H1 (cell line): ENCODE measurements around the gene CCDC136. TPM values are rescaled to one million over a fixed set of nuclear protein-coding genes. Genes with fewer than 3 reads are reported as not detected.

Source experiments
- CTCF ChIA-PET: fragments of 300-600 bp; sonication (Branson Sonifier 250); formaldehyde crosslinking; loops from one replicate; lab custom pipeline; 2021; ENCODE audit not compliant: partially characterized antibody; lab: Charles Lee
- POLR2A ChIA-PET: fragments of 300-600 bp; sonication (Branson Sonifier 250); formaldehyde crosslinking; loops from one replicate; lab custom pipeline; 2021; ENCODE audit warnings: inconsistent platforms; ENCODE audit not compliant: partially characterized antibody; lab: Charles Lee
- DNase-seq, 2 experiments: peaks; one replicate each; pipeline versions ENCODE4 v3.0.0 to v3.0.0-alpha.2; 2010 to 2022; ENCODE audit warnings: low spot score in 2 of 2, low read depth in 1 of 2, mixed read lengths in 1 of 2
- FAIRE-seq: peaks from 2 replicates; lab custom pipeline; 2011; peaks lifted over from hg19 to GRCh38; lab: Jason Lieb, UNC
- H2AFZ ChIP-seq: 2 replicates; pipeline ENCODE4 v1.8.1; 2012; ENCODE audit warnings: low read length, inconsistent platforms
- H2AK5ac ChIP-seq: 2 replicates; pipeline ENCODE4 v1.6.1; 2013; ENCODE audit warnings: low read depth, low read length
- H2BK120ac ChIP-seq: replicated peaks from 2 replicates; pipeline ENCODE3; 2013; ENCODE audit warnings: low read depth, low read length, inconsistent platforms
- H2BK12ac ChIP-seq: 2 replicates; pipeline ENCODE4 v1.6.1; 2013; ENCODE audit warnings: low read depth, low read length
- H2BK15ac ChIP-seq: 2 replicates; pipeline ENCODE4 v1.6.1; 2013; ENCODE audit warnings: low read length
- H2BK20ac ChIP-seq: 2 replicates; pipeline ENCODE4 v1.6.1; 2013; ENCODE audit warnings: low read length
- H2BK5ac ChIP-seq: 2 replicates; pipeline ENCODE4 v1.6.1; 2013; ENCODE audit warnings: low read depth, low read length
- H3K14ac ChIP-seq: 2 replicates; pipeline ENCODE4 v1.6.1; 2013; ENCODE audit warnings: inconsistent platforms; ENCODE audit not compliant: insufficient read length
- H3K18ac ChIP-seq: 2 replicates; pipeline ENCODE4 v1.6.1; 2013; ENCODE audit warnings: low read length; ENCODE audit errors: extremely low read depth
- H3K23ac ChIP-seq: 2 replicates; pipeline ENCODE4 v1.6.1; 2013; ENCODE audit warnings: inconsistent platforms; ENCODE audit not compliant: insufficient read length
- H3K23me2 ChIP-seq: 2 replicates; pipeline ENCODE4 v1.6.1; 2013; ENCODE audit warnings: low read depth, low read length
- H3K27ac ChIP-seq: 2 replicates; pipeline ENCODE4 v1.6.1; 2011; ENCODE audit warnings: low read depth, low read length, inconsistent platforms
- H3K27me3 ChIP-seq, 4 experiments: replicated peaks in 1 of 4; 1 replicate in 1 of 4; 2 replicates in 3 of 4; pipeline versions ENCODE4 v1.6.1 to v1.8.1; 2011 to 2013; ENCODE audit warnings: low read length in 3 of 4, mild to moderate bottlenecking in 3 of 4, inconsistent platforms in 2 of 4, mixed read lengths in 2 of 4, moderate library complexity in 1 of 4; ENCODE audit not compliant: control insufficient read depth in 3 of 4, insufficient read depth in 3 of 4; ENCODE audit errors: extremely low read depth in 1 of 4
- H3K36me3 ChIP-seq, 4 experiments: 2 replicates each; pipeline versions ENCODE4 v1.6.1 to v1.8.1; 2011 to 2013; ENCODE audit warnings: mild to moderate bottlenecking in 4 of 4, low read length in 3 of 4, moderate library complexity in 2 of 4, control low read depth in 1 of 4, inconsistent platforms in 1 of 4; ENCODE audit not compliant: insufficient read depth in 4 of 4, control insufficient read depth in 2 of 4
- H3K4ac ChIP-seq: replicated peaks from 2 replicates; pipeline ENCODE3; 2013; ENCODE audit warnings: low read length, low read depth, mixed read lengths, inconsistent platforms; ENCODE audit not compliant: insufficient read length
- H3K4me1 ChIP-seq, 4 experiments: replicated peaks in 1 of 4; 1 replicate in 1 of 4; 2 replicates in 3 of 4; pipeline versions ENCODE4 v1.6.1 to v1.8.1; 2011 to 2013; ENCODE audit warnings: low read length in 3 of 4, inconsistent platforms in 2 of 4, mixed read lengths in 1 of 4; ENCODE audit not compliant: insufficient read depth in 4 of 4, control insufficient read depth in 3 of 4
- H3K4me2 ChIP-seq, 2 experiments: 2 replicates each; pipeline versions ENCODE4 v1.6.1 to v1.8.1; 2011 to 2013; ENCODE audit warnings: low read depth in 2 of 2, low read length in 2 of 2, control low read depth in 1 of 2, inconsistent platforms in 1 of 2, mild to moderate bottlenecking in 1 of 2; ENCODE audit not compliant: insufficient read depth in 1 of 2
- H3K4me3 ChIP-seq, 4 experiments: fragments of 200-600, 300-600 bp in 1 of 4; sonication (generic), shearing (Covaris generic), sonication (Bioruptor Twin) in 1 of 4; 2 replicates each; pipeline versions ENCODE4 v1.5.1 to v1.8.1; 2011 to 2016; ENCODE audit warnings: low read length in 4 of 4, low read depth in 3 of 4, control low read depth in 2 of 4, inconsistent platforms in 2 of 4, mild to moderate bottlenecking in 2 of 4, mixed read lengths in 1 of 4, moderate library complexity in 1 of 4; ENCODE audit not compliant: insufficient read depth in 2 of 4; ENCODE audit errors: extremely low read depth in 1 of 4
- H3K56ac ChIP-seq: replicated peaks from 2 replicates; pipeline ENCODE3; 2013; ENCODE audit warnings: low read depth, mild to moderate bottlenecking, mixed read lengths, low read length, inconsistent platforms; ENCODE audit not compliant: insufficient read length
- H3K79me1 ChIP-seq: 2 replicates; pipeline ENCODE4 v1.6.1; 2013; ENCODE audit warnings: low read depth, low read length, control low read depth
- H3K79me2 ChIP-seq, 2 experiments: 2 replicates each; pipeline versions ENCODE4 v1.6.1 to v1.8.1; 2012 to 2013; ENCODE audit warnings: low read length in 2 of 2, mild to moderate bottlenecking in 2 of 2, inconsistent platforms in 1 of 2; ENCODE audit not compliant: insufficient read depth in 2 of 2, control insufficient read depth in 1 of 2
- H3K9ac ChIP-seq, 4 experiments: replicated peaks in 1 of 4; 1 replicate in 1 of 4; 2 replicates in 3 of 4; pipeline versions ENCODE4 v1.6.1 to v1.8.1; 2011 to 2013; ENCODE audit warnings: low read depth in 3 of 4, low read length in 3 of 4, control low read depth in 2 of 4, mild to moderate bottlenecking in 2 of 4, moderate library complexity in 2 of 4, inconsistent platforms in 1 of 4; ENCODE audit errors: extremely low read depth in 1 of 4
- H3K9me3 ChIP-seq, 2 experiments: 2 replicates each; pipeline versions ENCODE4 v1.6.1 to v1.8.1; 2012 to 2013; ENCODE audit warnings: mild to moderate bottlenecking in 2 of 2, moderate library complexity in 2 of 2, control low read depth in 1 of 2, inconsistent platforms in 1 of 2, low read depth in 1 of 2, low read length in 1 of 2, mixed read lengths in 1 of 2; ENCODE audit not compliant: insufficient read depth in 2 of 2
- H4K20me1 ChIP-seq, 2 experiments: replicated peaks in 1 of 2; 2 replicates each; pipeline versions ENCODE3 to v1.8.1; 2011 to 2013; ENCODE audit warnings: inconsistent platforms in 2 of 2, low read length in 2 of 2, mild to moderate bottlenecking in 1 of 2; ENCODE audit not compliant: insufficient read depth in 2 of 2, control insufficient read depth in 1 of 2
- H4K5ac ChIP-seq: 2 replicates; pipeline ENCODE4 v1.6.1; 2013; ENCODE audit warnings: low read length, low read depth, mixed read lengths, inconsistent platforms; ENCODE audit not compliant: insufficient read length
- H4K8ac ChIP-seq: 2 replicates; pipeline ENCODE4 v1.8.0; 2013; ENCODE audit warnings: mild to moderate bottlenecking, moderate library complexity, low read length, inconsistent platforms; ENCODE audit not compliant: insufficient read depth; ENCODE audit errors: extremely low read depth
- H4K91ac ChIP-seq: replicated peaks from 2 replicates; pipeline ENCODE3; 2013; ENCODE audit warnings: low read length, mixed read lengths, inconsistent platforms; ENCODE audit not compliant: insufficient read length
- CHD2 ChIP-seq: IDR thresholded peaks from 2 replicates; pipeline ENCODE4 v1.6.1; 2012; ENCODE audit warnings: low read length, improper control_type of control experiment
- CREB1 ChIP-seq: IDR thresholded peaks from 2 replicates; pipeline ENCODE4 v1.6.1; 2012; ENCODE audit warnings: inconsistent platforms
- CTCF ChIP-seq, 3 experiments: IDR thresholded peaks; 1 replicate in 2 of 3; 2 replicates in 1 of 3; pipeline versions ENCODE4 v1.5.1 to v1.6.1; 2011; ENCODE audit warnings: low read length in 3 of 3, mild to moderate bottlenecking in 3 of 3, inconsistent platforms in 2 of 3, low read depth in 1 of 3, moderate library complexity in 1 of 3; ENCODE audit not compliant: insufficient read depth in 1 of 3; ENCODE audit errors: control extremely low read depth in 1 of 3
- KDM1A ChIP-seq: fragments of 200-600, 300-600 bp; sonication (generic); IDR thresholded peaks from 2 replicates; pipeline ENCODE4 v1.7.1; 2016; ENCODE audit warnings: mild to moderate bottlenecking, low read length, borderline replicate concordance
- KDM5A ChIP-seq: fragments of 200-600 bp; IDR thresholded peaks from 2 replicates; pipeline ENCODE4 v1.7.1; 2012; ENCODE audit warnings: mild to moderate bottlenecking, low read length, inconsistent platforms, mixed read lengths
- PHF8 ChIP-seq: fragments of 200-600 bp; sonication (generic); conservative IDR thresholded peaks from 2 replicates; pipeline ENCODE4 v1.7.1; 2012; ENCODE audit warnings: low read depth, mild to moderate bottlenecking, inconsistent platforms, low read length, moderate library complexity
- POLR2A ChIP-seq, 2 experiments: IDR thresholded peaks; 1 replicate in 1 of 2; 2 replicates in 1 of 2; pipeline ENCODE4 v1.6.1; 2011; ENCODE audit warnings: low read depth in 2 of 2, low read length in 2 of 2, mild to moderate bottlenecking in 2 of 2; ENCODE audit errors: control extremely low read depth in 1 of 2
- RFX5 ChIP-seq: IDR thresholded peaks from 2 replicates; pipeline ENCODE4 v1.6.1; 2011; ENCODE audit warnings: low read depth, low read length, improper control_type of control experiment, borderline replicate concordance
- RXRA ChIP-seq: IDR thresholded peaks from 2 replicates; pipeline ENCODE4 v1.6.1; 2011; ENCODE audit warnings: low read depth, mild to moderate bottlenecking, low read length, moderate library complexity; ENCODE audit not compliant: insufficient read depth
- TCF12 ChIP-seq: IDR thresholded peaks from 2 replicates; pipeline ENCODE4 v1.6.1; 2011; ENCODE audit warnings: low read depth, mild to moderate bottlenecking, low read length
- ZNF274 ChIP-seq: IDR thresholded peaks from 2 replicates; pipeline ENCODE4 v1.7.0; 2012; ENCODE audit warnings: low read length, borderline replicate concordance; ENCODE audit errors: extremely low read depth
- WGBS, 2 experiments: shearing (Covaris generic) in 1 of 2; methylation state at CpG; one replicate each; pipeline versions ENCODE4 v1.1.6 to v1.1.7; 2013 to 2015; ENCODE audit warnings: low lambda C conversion rate in 2 of 2, mixed read lengths in 2 of 2, inconsistent platforms in 1 of 2, low coverage in 1 of 2, missing lambda C conversion rate in 1 of 2; ENCODE audit not compliant: insufficient replicate concordance in 2 of 2, insufficient coverage in 1 of 2, insufficient read length in 1 of 2; ENCODE audit errors: extremely low coverage in 1 of 2, missing lambda C conversion rate in 1 of 2; 5-methylcytosine and 5-hydroxymethylcytosine counted together
- polyA plus RNA-seq, 7 experiments: library from polyadenylated mRNA; depleted of rRNA in 3 of 7; stranded (reverse) in 5 of 7; unstranded in 2 of 7; fragments of >200 nt in 5 of 7; fragments of 200-250 nt in 2 of 7; gene quantifications; 1 replicate in 5 of 7; 2 replicates in 1 of 7; 4 replicates in 1 of 7; pipeline versions ENCODE4 v1.2.1 to v1.2.3, GENCODE V29; 2011 to 2013; ENCODE audit warnings: missing spikeins in 2 of 7, mixed read lengths in 2 of 7
- total RNA-seq: library from RNA; stranded (reverse); fragmentation: NEBNext Ultra II Directional; extraction: Animal tissue kit (Norgen Biotek cat#: 25700); gene quantifications from 2 replicates; pipeline ENCODE4 v1.2.1, GENCODE V29; 2021

Gene CCDC136
- total and polyA plus RNA-seq, 2 of the 8 experiments (the other 6 are each of a cell fraction or from before 2014, with no cell fraction given): 35.6 to 47.7 TPM

DNA sequence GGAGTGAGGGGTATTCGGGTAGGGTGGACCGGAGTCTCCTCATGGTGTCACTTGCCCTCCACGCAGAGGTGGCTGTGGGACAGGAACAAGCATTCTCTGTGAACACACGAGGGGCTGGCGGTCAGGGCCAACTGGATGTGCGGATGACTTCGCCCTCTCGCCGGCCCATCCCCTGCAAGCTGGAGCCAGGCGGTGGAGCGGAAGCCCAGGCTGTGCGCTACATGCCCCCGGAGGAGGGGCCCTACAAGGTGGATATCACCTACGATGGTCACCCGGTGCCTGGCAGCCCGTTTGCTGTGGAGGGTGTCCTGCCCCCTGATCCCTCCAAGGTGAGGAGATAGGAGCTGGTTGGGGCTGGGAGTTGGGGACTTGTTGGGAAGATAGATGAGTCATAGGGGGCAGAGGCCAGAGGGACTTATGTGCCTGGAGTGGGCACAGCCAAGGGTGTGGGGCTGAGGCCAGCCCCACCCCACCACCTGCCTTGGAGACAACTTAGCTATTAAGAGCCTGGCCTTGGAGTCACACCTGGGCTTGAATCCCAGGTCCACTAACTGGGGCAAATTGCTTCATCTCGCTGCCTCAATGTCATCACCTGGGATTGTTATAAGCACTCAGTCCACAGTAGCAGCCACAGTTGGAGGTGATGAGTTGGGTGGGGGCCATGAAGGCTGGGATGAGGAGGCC is 52.3 kb downstream of the CCDC136 start:
- H4K8ac ChIP-seq: no peak overlapping the region
- H3K56ac ChIP-seq: no peak overlapping the region
- H3K18ac ChIP-seq: no peak overlapping the region
- H3K4me3 ChIP-seq: no peak overlapping the region
- POLR2A ChIA-PET: interaction anchor here (0.6 kb wide), 1 partner anchor 11 kb away, joined by 3 read pairs; no protein-coding TSS in a partner anchor
- no peaks in the 10 kb centered on the region for H3K9me3 ChIP-seq
- H3K9ac ChIP-seq: no peak overlapping the region
- no peaks in the 10 kb centered on the region for H3K23me2 ChIP-seq
- H3K79me1 ChIP-seq: no peaks in the 10 kb centered on the region
- CTCF ChIA-PET: interaction anchor here (0.7 to 11.5 kb wide), 11 partner anchors 10 to 98 kb away, joined by 3 to 148 read pairs (median 4); partner anchors contain the start of genes ATP6V1F and KCP
- H4K20me1 ChIP-seq: no peaks in the 10 kb centered on the region
- no peak overlapping the region for H3K27ac ChIP-seq
- H2BK5ac ChIP-seq: no peak overlapping the region
- no peak overlapping the region for H4K5ac ChIP-seq
- H3K27me3 ChIP-seq: no peaks in the 10 kb centered on the region; a peak in 1 of 7 replicates
- H2BK15ac ChIP-seq: no peak overlapping the region
- no peak overlapping the region for H3K4ac ChIP-seq
- no peak overlapping the region for H3K14ac ChIP-seq
- H2AFZ ChIP-seq: no peak overlapping the region
- no peak overlapping the region; the same call in 1 of the 2 replicates for H2AK5ac ChIP-seq
- no peak for FAIRE-seq
- no peaks in the 10 kb centered on the region for H3K36me3 ChIP-seq
- no peak overlapping the region for H2BK12ac ChIP-seq
- H3K4me1 ChIP-seq: peaks cover 0 to 10% (median 5%) of the 10 kb centered on the region in 4 experiments; a peak in 6 of 7 replicates
- H3K23ac ChIP-seq: no peak overlapping the region
- 92% methylated on average over 17 of the region's 17 CpGs; no CpG with 5 or more reads in 1 of the 2 experiments for WGBS, 2 experiments
- H2BK120ac ChIP-seq: no peak overlapping the region
- no peak overlapping the region for H4K91ac ChIP-seq
- DNase-seq: no peak
- no peak overlapping the region for H3K4me2 ChIP-seq
- H2BK20ac ChIP-seq: no peak overlapping the region
- H3K79me2 ChIP-seq: no peaks in the 10 kb centered on the region
- no peak for TF ChIP-seq CTCF (IDR thresholded peaks at IDR 0.05; ENCODE audit: control extremely low read depth in 1 of 3, insufficient read depth in 1 of 3, low read depth in 1 of 3, low read length in 3 of 3)
- no peak for TF ChIP-seq POLR2A (IDR thresholded peaks at IDR 0.05; ENCODE audit: control extremely low read depth in 1 of 2, low read depth in 2 of 2, low read length in 2 of 2)
- TF ChIP-seq CREB1: no peak
- no peak for TF ChIP-seq RXRA
- no peak for TF ChIP-seq PHF8
- TF ChIP-seq ZNF274: no peak
- no peak for TF ChIP-seq CHD2
- TF ChIP-seq KDM5A: no peak
- TF ChIP-seq TCF12: no peak
- TF ChIP-seq KDM1A: no peak
- TF ChIP-seq RFX5: no peak
